Measurements from ENCODE around the gene PUSL1.

DNA sequence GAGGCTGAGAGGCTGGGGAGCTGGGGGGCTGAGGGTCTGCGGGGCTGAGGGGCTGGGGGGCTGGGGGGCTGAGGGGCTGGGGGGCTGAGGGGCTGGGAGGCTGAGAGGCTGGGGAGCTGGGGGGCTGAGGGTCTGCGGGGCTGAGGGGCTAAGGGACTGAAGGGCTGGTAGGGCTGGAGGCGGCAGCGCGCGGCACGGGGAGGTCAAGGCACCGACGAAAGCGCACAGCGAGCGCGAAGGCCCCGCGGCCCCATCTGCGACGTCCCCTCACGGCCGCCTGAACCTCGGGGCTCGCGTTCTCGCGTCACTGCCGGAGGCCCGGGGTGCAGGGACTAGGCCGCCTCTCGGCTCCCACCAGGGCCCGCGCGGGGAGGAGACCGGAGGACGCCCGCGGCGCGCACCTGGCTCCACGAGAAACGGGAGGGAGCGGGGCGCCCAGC, 15.7 kb downstream of the PUSL1 start:
- TF ChIP-seq, protein P1, sequence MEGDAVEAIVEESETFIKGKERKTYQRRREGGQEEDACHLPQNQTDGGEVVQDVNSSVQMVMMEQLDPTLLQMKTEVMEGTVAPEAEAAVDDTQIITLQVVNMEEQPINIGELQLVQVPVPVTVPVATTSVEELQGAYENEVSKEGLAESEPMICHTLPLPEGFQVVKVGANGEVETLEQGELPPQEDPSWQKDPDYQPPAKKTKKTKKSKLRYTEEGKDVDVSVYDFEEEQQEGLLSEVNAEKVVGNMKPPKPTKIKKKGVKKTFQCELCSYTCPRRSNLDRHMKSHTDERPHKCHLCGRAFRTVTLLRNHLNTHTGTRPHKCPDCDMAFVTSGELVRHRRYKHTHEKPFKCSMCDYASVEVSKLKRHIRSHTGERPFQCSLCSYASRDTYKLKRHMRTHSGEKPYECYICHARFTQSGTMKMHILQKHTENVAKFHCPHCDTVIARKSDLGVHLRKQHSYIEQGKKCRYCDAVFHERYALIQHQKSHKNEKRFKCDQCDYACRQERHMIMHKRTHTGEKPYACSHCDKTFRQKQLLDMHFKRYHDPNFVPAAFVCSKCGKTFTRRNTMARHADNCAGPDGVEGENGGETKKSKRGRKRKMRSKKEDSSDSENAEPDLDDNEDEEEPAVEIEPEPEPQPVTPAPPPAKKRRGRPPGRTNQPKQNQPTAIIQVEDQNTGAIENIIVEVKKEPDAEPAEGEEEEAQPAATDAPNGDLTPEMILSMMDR (IDR thresholded peaks at IDR 0.05): no peak
- TF ChIP-seq POLR2A (IDR thresholded peaks at IDR 0.05): no peak

Measured in lower leg skin (tissue), 3 donors.